Occipital lobe (tissue), 2 donors: ENCODE measurements around the gene SAMD8. TPM values are rescaled to one million over a fixed set of nuclear protein-coding genes. Genes with fewer than 3 reads are reported as not detected.
"Not testable (repeated sequence)": the region's sequence is repeated elsewhere in the genome, so short reads cannot be mapped to it uniquely, and the experiment has no call there.

ENCODE experiments used
- DNase-seq: peaks from one replicate; lab custom pipeline; 2025; lab: John Stamatoyannopoulos, UW
- total RNA-seq: library from RNA; depleted of rRNA; stranded (reverse); fragments of >200 nt; gene quantifications from one replicate; pipeline ENCODE4 v1.2.3, GENCODE V29; 2014

The SAMD8 gene
- total RNA-seq, 1 donor from 2014 or later = 83.1 TPM

DNA sequence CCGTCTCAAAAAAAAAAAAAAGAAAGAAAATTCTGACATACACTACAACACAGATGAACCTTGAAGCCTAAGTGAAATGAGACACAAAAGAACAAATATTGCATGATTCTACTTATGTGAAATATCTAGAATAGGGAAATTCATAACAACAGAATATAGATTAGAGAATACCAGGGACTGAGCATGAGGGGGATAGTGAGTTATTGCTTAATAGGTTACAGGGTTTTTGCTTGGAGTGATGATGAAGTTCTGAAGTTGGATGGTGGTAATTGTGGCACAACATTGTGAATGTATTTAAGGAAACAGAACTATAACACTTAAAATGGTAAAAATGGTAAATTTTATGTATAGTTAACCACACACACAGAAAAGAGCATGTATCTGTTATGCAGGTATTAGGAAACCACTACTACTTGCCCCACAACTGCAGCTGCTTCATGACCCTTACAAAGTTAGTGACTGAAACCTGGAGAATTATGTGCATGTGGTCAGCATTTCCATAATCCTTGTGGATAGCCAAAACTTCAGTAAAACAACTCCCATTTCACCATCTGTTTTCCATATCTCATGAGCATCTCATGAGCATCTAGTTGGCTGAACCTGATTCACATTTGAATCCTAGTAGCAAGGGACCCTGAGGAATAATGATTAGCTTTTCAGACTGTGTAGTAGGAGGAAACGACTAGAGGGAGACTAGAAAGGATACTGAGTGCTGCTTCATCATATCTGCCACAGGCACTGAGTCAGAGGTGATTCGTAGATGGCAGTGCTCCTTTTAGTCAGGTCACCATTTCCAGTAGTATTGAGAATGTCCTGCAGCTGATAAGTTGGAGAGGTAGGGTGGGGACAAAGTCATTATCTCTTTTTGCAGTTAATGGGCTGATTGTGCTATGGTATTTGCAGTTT is 26.3 kb downstream of the SAMD8 start:
- no peak for DNase-seq

DNA sequence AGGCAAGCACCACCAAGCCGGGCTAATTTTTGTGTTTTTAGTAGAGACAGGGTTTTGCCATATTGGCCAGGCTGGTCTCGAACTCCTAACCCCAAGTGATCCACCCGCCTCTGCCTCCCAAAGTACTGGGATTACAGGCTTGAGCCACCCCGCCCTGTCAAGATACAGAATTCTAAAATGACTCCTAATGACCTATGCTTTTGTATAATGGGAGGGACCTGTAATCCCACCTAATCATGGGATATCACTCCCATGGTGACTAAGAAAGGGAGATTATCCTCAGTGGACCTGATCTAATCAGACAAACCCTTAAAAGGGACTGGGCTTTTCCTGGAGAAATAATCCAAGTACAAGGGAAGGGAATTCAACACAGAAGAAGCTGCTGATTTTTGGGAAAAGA is 28.8 kb downstream of the SAMD8 start:
- no peak for DNase-seq

GRCh38 chr10:75143353-75143752 is 31.9 kb downstream of the SAMD8 start:
- DNase-seq = no peak

GRCh38 chr10:75145590-75145989 is 34.1 kb downstream of the SAMD8 start:
- DNase-seq = no peak

DNA sequence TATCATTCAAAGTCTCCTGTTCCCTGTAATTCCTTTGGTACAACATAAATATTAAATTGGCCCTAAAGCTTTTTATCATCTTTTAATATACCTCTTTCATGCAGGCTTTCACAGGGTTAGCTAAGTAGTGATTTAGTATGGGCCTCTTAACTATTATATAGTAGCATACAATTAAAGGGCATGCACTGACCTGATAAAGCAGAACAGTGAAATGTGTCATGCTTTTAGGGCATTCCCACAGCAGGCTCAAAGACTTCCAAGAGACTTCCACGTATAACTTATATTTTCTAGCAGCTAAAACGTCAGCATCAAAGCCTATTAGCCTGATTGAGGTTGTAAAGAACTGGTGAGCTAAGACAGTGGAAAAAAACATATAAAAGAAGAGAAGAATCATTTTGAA is 35.3 kb downstream of the SAMD8 start:
- no peak for DNase-seq

- DNase-seq = no peak
Measured at GRCh38 chr10:75150656-75151055, 39.2 kb downstream of the SAMD8 start.

- peak; percentile 4 for DNase-seq
Measured at GRCh38 chr10:75159519-75159918, 48.1 kb downstream of the SAMD8 start.

GRCh38 chr10:75165684-75166622 is 54.5 kb downstream of the SAMD8 start:
- DNase-seq = no peak

GRCh38 chr10:75166623-75166972 is 55.1 kb downstream of the SAMD8 start:
- DNase-seq = no peak

GRCh38 chr10:75168275-75168674 is 56.8 kb downstream of the SAMD8 start:
- no peak for DNase-seq

GRCh38 chr10:75170215-75170614 is 58.8 kb downstream of the SAMD8 start:
- DNase-seq = no peak

DNA sequence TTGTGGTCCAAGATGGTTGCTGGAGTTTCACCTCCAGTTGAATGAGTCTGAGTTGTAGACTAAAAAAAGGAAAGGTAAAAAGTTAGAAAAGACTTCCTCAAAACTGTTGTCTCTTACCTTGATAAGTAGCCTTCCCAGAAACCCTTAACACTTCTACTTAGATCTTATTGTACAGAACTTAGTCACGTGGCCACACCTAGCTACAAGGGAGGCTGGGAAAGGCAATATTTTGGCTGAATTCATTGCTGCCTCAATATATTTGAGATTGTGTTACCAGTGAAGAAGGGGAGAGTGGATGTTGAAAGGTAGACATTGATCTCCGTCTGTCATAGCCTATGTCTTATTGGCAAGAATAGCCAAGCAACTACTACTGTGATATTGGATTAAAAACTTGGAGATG is 63.6 kb downstream of the SAMD8 start:
- no peak for DNase-seq

- DNase-seq = no peak
Measured at GRCh38 chr10:75176046-75176445, 64.6 kb downstream of the SAMD8 start.

DNA sequence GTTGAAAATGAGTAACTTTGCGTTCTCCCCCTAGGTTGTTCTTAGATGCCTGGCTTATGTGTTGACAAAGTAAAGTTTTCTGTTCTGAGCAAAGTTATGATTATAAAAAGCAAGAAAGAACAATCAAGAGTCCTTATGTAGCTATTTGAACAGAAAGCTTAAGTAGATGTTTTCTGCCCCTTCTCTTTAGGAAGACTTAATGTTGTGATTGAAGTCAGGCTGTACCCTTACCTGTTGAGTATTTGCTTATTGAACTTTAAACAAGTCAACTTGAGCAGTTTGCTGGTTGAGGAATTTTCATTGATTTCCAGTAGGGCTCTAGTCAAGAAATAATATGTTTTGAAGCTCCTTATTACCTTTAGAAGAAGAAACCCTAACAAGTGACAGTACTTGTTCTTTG is 65.3 kb downstream of the SAMD8 start:
- DNase-seq = no peak

DNA sequence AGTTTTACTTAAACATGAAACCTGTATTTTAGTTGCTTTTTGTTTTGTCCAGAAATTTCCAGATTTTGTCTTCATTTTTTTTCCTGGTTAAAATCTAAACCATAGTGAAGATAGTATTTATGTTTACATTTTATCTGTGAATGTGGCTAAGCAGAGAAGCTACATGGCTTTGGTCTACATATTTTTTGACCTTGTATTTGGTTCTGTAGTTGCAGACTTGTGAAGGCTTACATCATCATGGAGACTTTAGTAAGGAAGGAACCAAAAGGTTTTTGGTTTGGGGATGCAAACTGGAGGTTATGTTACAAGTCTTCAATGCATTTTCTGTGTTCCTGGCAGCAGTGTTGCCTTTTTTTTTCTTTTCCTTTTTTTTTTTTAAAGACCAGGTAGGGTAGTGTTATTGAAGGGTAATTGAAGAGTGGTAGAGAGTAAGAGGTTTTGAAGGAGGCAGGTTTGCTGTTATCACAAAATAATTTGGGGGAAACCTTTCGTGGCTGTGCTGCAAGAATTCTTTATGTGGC is 68.3 kb downstream of the SAMD8 start:
- no peak for DNase-seq

DNA sequence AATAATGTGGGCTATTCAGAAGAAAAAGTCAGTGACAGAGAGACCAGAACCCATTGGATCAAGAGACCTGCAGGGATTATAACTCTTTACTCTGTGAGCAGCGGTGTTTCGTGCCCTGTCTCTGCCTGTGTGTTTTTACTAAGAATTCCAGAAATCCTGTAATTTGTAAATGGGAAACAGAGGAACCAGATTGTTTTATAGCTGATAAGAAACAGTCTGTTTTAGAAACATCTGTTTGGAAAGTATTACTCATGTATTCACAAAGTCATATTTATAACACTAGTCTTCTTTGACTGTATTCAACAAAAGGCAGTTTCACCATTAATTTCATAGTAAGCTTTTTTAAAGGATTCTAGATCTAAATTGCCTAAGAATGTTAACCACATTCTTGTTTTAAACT is 69.1 kb downstream of the SAMD8 start:
- DNase-seq = no peak

- DNase-seq = no peak
Measured at GRCh38 chr10:75181073-75181472, 69.6 kb downstream of the SAMD8 start.

GRCh38 chr10:75186310-75186709 is 74.9 kb downstream of the SAMD8 start:
- DNase-seq = no peak

GRCh38 chr10:75187961-75188426 is 76.5 kb downstream of the SAMD8 start:
- no peak for DNase-seq

DNA sequence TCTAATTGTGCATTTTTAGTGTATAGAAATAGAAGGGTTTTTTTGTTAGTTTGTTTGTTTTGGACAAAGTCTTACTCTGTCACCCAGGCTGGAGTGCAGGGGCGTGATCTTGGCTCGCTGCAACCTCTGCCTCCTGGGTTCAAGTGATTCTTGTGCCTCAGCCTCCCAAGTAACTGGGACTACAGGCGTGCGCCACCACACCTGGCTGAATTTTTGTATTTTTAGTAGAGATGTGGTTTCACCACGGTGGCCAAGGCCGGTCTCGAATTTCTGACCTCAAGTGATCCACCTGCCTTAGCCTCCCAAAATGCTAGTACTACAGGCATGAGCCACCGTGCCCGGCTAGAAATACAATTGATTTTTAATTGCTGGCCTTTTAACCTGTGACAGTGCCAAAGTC is 77.1 kb downstream of the SAMD8 start:
- not testable (repeated sequence) for DNase-seq

DNA sequence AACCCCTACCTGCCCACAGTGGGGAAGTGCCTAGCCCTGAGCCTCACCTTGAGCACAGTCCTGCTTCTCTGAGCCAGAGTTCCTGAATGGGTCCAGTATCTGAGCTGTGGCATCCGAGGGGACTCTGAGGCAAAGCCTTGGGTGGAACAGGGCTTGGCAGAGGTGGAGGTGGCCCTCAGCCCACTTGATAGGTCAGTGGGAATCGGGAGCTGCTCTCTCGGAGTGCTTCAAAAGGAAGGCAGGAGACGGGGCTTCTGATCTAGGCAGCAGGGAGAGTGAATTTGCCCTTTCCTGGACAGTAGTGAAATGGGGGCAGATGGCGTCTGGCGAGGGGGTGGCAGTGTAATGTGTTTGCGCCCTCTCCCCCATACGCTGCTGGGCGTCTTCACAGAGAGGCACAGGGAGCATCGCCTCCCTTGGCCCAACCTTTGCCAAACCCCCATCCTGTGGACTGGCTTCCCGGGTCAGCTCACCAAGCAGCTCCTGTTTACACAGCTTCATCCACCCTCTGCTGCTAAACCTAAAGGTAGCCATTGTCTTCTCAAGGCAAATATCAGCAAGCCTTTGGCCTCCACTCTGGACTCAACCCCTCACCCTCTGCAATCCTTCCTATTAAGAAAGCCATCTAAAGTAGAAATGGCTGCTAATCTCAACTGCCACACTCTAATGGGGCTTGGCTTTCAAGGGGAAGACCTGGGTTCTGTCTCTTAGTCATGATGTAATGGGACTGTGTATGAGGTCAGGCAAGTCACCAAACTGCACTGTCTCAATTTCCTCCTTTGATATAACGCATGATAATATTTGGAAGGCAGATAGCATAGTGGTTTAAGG is 78.0 kb downstream of the SAMD8 start:
- DNase-seq = no peak
